HepG2 (cell line): ENCODE measurements around the gene PYGO2. TPM values are rescaled to one million over a fixed set of nuclear protein-coding genes. Genes with fewer than 3 reads are reported as not detected.

ENCODE experiments used
- ATF7-NPFF ChIP-seq: sonication (generic); formaldehyde crosslinking; IDR thresholded peaks from 2 replicates; pipeline ENCODE4 v1.8.1; 2023; ENCODE audit warnings: mild to moderate bottlenecking, low read depth, missing genetic modification reagents, moderate library complexity
- BHLHE40 ChIP-seq: IDR thresholded peaks from 2 replicates; pipeline ENCODE4 v1.6.1; 2011; ENCODE audit warnings: low read length, improper control_type of control experiment
- JARID2 ChIP-seq: sonication (generic); formaldehyde crosslinking; IDR thresholded peaks from 2 replicates; pipeline ENCODE4 v1.8.1; 2023; ENCODE audit warnings: missing genetic modification reagents, inconsistent platforms; ENCODE audit not compliant: insufficient replicate concordance
- KLF15 ChIP-seq: sonication (generic); formaldehyde crosslinking; IDR thresholded peaks from 2 replicates; pipeline ENCODE4 v1.8.1; 2023; ENCODE audit warnings: borderline replicate concordance, mild to moderate bottlenecking, inconsistent platforms, missing genetic modification reagents, mixed read lengths
- PHB2 ChIP-seq: fragments of 450-650 bp; IDR thresholded peaks from 2 replicates; pipeline ENCODE4 v1.6.1; 2018; ENCODE audit not compliant: partially characterized antibody
- TCF7 ChIP-seq: sonication (generic); IDR thresholded peaks from 2 replicates; pipeline ENCODE4 v1.6.1; 2016; ENCODE audit warnings: antibody characterized with exemption, low read depth
- ZBTB38 ChIP-seq: sonication (generic); formaldehyde crosslinking; IDR thresholded peaks from 2 replicates; pipeline ENCODE4 v1.5.1; 2020; ENCODE audit warnings: mild to moderate bottlenecking, missing genetic modification reagents
- ZMYM4 ChIP-seq: sonication (generic); formaldehyde crosslinking; IDR thresholded peaks from 2 replicates; pipeline ENCODE4 v1.8.1; 2023; ENCODE audit warnings: mild to moderate bottlenecking, missing genetic modification reagents
- ZNF343 ChIP-seq: sonication (generic); formaldehyde crosslinking; IDR thresholded peaks from 2 replicates; pipeline ENCODE4 v1.4.0; 2020; ENCODE audit warnings: mild to moderate bottlenecking, missing genetic modification reagents
- polyA plus RNA-seq, 8 experiments: library from polyadenylated mRNA; depleted of rRNA in 3 of 8; stranded (reverse) in 7 of 8; unstranded in 1 of 8; fragments of >200 nt; fragmentation: Illumina TruSeq in 4 of 8; extraction: Trizol in 4 of 8; gene quantifications; 2 replicates each; pipeline versions ENCODE4 v1.2.1 to v1.2.3, GENCODE V29; 2011 to 2016; ENCODE audit warnings: low read depth in 4 of 8, missing spikeins in 1 of 8, mixed read lengths in 1 of 8; ENCODE audit not compliant: insufficient read depth in 1 of 8
- total RNA-seq, 5 experiments: library from RNA; depleted of rRNA; stranded (reverse); fragments of >200 nt; fragmentation: Illumina TruSeq; extraction: Trizol; gene quantifications; 2 replicates each; pipeline ENCODE4 v1.2.3, GENCODE V29; 2016; ENCODE audit warnings: low read depth in 1 of 5
- TF ChIP-seq, protein P1 (sequence below): IDR thresholded peaks from 2 replicates; pipeline ENCODE4 v1.6.1; 2016; ENCODE audit warnings: low read depth, missing genetic modification reagents, missing compliant biosample characterization
- TF ChIP-seq, protein P2 (sequence below), 2 experiments: fragments of 450-650 bp in 1 of 2; sonication (generic) in 1 of 2; formaldehyde crosslinking in 1 of 2; IDR thresholded peaks; 2 replicates each; pipeline versions ENCODE4 v1.6.1 to v1.8.0; 2016 to 2022; ENCODE audit warnings: antibody characterized with exemption in 1 of 2, mild to moderate bottlenecking in 1 of 2, missing genetic modification reagents in 1 of 2
- TF ChIP-seq, protein P3 (sequence below): sonication (generic); formaldehyde crosslinking; IDR thresholded peaks from 2 replicates; pipeline ENCODE4 v1.4.0; 2020; ENCODE audit warnings: mild to moderate bottlenecking, low read depth, missing genetic modification reagents

The PYGO2 gene
- total and polyA plus RNA-seq, 2 of the 13 experiments (the other 11 are each of a cell fraction or from before 2014, with no cell fraction given) = 20.3 to 21.8 TPM

DNA sequence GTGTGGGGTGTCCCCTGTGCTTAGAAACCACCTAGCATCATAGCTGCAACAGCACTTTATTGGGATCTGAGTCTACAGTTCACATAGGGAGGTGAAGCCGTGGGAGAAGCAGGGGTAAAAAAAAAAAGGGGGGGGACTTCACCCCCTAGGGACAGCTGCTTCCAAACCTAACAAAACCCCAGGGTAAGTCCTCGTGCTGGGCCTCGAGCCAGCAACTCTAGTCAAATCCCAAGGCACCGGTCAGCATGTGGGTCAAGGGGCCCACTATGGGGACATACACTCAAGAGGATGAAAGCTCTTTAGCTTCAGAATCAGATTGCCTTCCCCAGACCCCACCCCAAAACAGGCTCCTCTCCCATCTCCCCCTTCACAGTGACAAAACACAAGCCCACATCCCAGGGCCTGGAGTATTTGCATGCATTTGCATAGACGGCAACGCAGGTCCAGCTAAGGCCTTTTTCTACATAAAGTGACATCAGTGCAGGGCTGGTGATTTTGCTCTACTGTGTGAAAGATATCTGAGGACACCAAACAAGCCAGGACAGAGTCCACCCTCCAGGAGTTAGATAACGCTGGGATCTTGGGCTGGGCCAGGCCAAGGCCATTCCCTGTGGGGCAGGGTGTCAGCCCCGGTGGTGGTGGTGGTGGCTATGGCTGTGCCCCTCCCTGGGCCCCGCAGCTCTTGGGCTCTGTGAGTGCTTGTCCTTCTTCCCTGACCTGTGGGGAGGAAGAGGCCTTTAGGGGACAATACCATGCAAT is 17.0 kb downstream of the PYGO2 start (continued):
- TF ChIP-seq, protein P1, sequence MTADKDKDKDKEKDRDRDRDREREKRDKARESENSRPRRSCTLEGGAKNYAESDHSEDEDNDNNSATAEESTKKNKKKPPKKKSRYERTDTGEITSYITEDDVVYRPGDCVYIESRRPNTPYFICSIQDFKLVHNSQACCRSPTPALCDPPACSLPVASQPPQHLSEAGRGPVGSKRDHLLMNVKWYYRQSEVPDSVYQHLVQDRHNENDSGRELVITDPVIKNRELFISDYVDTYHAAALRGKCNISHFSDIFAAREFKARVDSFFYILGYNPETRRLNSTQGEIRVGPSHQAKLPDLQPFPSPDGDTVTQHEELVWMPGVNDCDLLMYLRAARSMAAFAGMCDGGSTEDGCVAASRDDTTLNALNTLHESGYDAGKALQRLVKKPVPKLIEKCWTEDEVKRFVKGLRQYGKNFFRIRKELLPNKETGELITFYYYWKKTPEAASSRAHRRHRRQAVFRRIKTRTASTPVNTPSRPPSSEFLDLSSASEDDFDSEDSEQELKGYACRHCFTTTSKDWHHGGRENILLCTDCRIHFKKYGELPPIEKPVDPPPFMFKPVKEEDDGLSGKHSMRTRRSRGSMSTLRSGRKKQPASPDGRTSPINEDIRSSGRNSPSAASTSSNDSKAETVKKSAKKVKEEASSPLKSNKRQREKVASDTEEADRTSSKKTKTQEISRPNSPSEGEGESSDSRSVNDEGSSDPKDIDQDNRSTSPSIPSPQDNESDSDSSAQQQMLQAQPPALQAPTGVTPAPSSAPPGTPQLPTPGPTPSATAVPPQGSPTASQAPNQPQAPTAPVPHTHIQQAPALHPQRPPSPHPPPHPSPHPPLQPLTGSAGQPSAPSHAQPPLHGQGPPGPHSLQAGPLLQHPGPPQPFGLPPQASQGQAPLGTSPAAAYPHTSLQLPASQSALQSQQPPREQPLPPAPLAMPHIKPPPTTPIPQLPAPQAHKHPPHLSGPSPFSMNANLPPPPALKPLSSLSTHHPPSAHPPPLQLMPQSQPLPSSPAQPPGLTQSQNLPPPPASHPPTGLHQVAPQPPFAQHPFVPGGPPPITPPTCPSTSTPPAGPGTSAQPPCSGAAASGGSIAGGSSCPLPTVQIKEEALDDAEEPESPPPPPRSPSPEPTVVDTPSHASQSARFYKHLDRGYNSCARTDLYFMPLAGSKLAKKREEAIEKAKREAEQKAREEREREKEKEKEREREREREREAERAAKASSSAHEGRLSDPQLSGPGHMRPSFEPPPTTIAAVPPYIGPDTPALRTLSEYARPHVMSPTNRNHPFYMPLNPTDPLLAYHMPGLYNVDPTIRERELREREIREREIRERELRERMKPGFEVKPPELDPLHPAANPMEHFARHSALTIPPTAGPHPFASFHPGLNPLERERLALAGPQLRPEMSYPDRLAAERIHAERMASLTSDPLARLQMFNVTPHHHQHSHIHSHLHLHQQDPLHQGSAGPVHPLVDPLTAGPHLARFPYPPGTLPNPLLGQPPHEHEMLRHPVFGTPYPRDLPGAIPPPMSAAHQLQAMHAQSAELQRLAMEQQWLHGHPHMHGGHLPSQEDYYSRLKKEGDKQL (CRISPR knock-in tag) = 0 out of 2 replicates have a peak, but pooled peaks have one; percentile 30
- no peak for TF ChIP-seq ZNF343 (CRISPR knock-in tag)
- no peak for TF ChIP-seq KLF15 (CRISPR knock-in tag)
- no peak for TF ChIP-seq BHLHE40
- TF ChIP-seq JARID2 = peak; percentile 15
- peak; percentile 73 for TF ChIP-seq ZBTB38
- no peak for TF ChIP-seq TCF7
- TF ChIP-seq ZMYM4 (CRISPR knock-in tag) = peak; percentile 75
- TF ChIP-seq PHB2 = no peak
- peak; percentile 58; the same call in 1 of the 2 replicates for TF ChIP-seq ATF7-NPFF (CRISPR knock-in tag)
- TF ChIP-seq, protein P2, sequence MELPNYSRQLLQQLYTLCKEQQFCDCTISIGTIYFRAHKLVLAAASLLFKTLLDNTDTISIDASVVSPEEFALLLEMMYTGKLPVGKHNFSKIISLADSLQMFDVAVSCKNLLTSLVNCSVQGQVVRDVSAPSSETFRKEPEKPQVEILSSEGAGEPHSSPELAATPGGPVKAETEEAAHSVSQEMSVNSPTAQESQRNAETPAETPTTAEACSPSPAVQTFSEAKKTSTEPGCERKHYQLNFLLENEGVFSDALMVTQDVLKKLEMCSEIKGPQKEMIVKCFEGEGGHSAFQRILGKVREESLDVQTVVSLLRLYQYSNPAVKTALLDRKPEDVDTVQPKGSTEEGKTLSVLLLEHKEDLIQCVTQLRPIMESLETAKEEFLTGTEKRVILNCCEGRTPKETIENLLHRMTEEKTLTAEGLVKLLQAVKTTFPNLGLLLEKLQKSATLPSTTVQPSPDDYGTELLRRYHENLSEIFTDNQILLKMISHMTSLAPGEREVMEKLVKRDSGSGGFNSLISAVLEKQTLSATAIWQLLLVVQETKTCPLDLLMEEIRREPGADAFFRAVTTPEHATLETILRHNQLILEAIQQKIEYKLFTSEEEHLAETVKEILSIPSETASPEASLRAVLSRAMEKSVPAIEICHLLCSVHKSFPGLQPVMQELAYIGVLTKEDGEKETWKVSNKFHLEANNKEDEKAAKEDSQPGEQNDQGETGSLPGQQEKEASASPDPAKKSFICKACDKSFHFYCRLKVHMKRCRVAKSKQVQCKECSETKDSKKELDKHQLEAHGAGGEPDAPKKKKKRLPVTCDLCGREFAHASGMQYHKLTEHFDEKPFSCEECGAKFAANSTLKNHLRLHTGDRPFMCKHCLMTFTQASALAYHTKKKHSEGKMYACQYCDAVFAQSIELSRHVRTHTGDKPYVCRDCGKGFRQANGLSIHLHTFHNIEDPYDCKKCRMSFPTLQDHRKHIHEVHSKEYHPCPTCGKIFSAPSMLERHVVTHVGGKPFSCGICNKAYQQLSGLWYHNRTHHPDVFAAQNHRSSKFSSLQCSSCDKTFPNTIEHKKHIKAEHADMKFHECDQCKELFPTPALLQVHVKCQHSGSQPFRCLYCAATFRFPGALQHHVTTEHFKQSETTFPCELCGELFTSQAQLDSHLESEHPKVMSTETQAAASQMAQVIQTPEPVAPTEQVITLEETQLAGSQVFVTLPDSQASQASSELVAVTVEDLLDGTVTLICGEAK (IDR thresholded peaks at IDR 0.05) = no peak
- TF ChIP-seq, protein P2 (CRISPR knock-in tag; IDR thresholded peaks at IDR 0.05) = peak; percentile 18; the same call in 1 of the 2 replicates
- TF ChIP-seq, protein P3, sequence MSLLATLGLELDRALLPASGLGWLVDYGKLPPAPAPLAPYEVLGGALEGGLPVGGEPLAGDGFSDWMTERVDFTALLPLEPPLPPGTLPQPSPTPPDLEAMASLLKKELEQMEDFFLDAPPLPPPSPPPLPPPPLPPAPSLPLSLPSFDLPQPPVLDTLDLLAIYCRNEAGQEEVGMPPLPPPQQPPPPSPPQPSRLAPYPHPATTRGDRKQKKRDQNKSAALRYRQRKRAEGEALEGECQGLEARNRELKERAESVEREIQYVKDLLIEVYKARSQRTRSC (CRISPR knock-in tag) = no peak
